A549 treated with AZD2906 at 1 μM for 4 hours (cell line): Measurements from ENCODE around the gene ZNF8. TPM values are rescaled to one million over a fixed set of nuclear protein-coding genes. Genes with fewer than 3 reads are reported as not detected.

Experiments
- total RNA-seq: library from RNA; stranded (reverse); fragments of 200-300 nt; extraction: Qiagen RNA extraction; gene quantifications from 5 replicates; pipeline ENCODE4 v1.2.3, GENCODE V29; 2022

Gene ZNF8
- total RNA-seq: 0.79 to 1.3 TPM (median 0.93 TPM) in 5 replicates

GRCh38 chr19:58278541-58279041 lies at the start of gene ZNF8:
ZNF8 (plus strand) TSS chr19:58278955; CDS start chr19:58279082, 127 bp downstream.

DNA sequence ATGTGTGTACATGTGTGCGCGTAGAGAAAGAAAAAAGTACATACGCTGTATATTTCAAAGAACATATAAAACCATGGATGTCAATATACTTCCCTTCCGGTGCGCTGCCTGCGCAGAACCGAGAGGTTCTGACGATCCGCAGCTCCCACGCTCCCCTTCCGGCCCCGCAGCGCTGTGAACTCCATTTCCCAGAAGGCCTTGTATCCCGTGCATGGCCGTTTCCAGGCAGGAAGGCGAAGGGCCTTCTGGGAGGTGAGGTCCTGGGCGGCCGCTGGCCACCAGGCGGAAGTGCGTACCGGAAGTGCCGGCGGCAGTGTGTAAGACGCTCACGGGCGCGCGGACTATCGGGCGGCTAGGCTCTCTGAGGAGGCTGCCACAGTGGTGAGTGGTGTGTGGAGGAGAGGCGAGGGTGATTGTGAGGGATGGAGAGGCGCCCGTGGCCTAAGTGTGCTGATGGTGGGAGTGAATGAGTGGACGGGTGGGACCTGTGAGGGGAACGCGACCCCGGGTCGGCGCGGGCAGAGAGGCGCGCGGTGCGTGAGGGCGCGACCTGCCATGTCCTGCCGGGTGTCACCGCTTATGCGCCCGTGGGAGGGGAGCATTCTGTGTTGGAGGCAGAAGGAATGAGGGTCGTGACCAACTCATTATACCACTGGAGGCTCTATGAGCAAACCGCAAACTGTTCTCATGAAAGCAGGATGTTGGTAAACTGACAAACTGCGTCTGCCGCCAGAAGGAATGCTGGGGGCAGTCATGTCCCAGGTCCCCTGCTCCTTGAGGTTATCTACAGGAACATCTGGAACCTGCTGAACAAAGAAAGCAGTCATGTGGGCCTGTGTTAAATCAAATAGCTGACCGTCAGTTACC lies 26.5 kb downstream of the ZNF8 start, which contains the start of gene ERVK3-1:
Gene ERVK3-1 (plus strand): TSS at position 313 of the 867 bp plus-strand sequence. CDS start 6,792 bp downstream, outside the sequence.

DNA sequence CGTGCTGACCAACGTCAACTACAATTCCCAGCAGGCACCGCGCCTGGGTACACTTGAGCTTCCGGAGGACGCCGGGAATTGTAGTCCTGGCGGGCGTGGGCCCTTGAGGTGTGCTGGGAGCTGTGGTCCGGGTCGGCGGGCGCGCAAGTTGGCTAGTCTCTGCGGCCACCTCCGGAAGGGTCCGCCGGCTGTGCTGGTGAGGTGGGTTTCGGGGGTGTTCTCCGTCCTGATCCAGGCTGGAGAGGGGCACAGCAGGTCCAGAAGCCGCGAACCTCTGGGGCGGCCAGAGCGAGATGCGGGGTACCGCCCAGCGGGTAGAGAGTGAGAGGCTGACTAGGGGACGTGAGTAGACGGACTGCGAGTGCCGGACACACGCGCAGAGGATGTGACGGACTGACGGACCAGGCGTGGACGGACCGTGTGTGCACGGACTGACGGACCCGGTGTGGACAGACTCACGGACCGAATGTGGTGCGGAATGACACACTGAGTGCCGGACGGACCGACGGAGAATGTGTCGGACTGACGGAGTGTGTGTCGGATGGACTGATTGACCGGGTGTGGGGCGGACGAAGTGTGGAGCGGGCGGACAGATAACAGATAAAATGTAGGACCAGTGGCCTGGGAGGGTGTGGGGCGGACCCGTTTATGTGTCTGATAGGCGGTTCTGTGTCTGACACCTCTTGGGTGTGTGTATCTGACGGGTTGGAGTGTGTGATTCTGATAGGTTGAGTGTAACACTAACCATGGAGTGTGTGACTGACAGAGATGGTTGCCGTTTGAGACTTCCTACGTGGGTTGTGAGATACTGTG lies 48.4 kb downstream of the ZNF8 start, which contains the start of gene ZSCAN22:
Gene ZSCAN22 (plus strand): TSS at position 81 of the 813 bp plus-strand sequence. CDS start 7,809 bp downstream, outside the sequence.

Other genes with a start within 250 kb of the ZNF8 start
- not detected in 5 replicates for gene ZSCAN1, start 244.9 kb upstream of the ZNF8 start, total RNA-seq
- not detected in 5 replicates for gene ZNF135, start 219.7 kb upstream of the ZNF8 start, total RNA-seq
- 1.9 to 3.5 TPM (median 2.1 TPM) in 5 replicates for gene ZSCAN18, start 180.7 kb upstream of the ZNF8 start, total RNA-seq
- 2.7 to 3.2 TPM (median 3.0 TPM) in 5 replicates for gene ZNF329, start 128.2 kb upstream of the ZNF8 start, total RNA-seq
- 12.7 to 13.3 TPM (median 13.2 TPM) in 5 replicates for gene ZNF274, start 95.9 kb upstream of the ZNF8 start, total RNA-seq
- 17.9 to 24.2 TPM (median 18.3 TPM) in 5 replicates for gene ZNF544, start 50.0 kb upstream of the ZNF8 start, total RNA-seq
- 89.5 to 102 TPM (median 92.6 TPM) in 5 replicates for gene ERVK3-1, start 26.4 kb downstream of the ZNF8 start, total RNA-seq
- gene ZSCAN22, start 48.0 kb downstream of the ZNF8 start, total RNA-seq: 2.2 to 2.7 TPM (median 2.6 TPM) in 5 replicates
- gene A1BG, start 74.5 kb downstream of the ZNF8 start, total RNA-seq: 8.5 to 15.2 TPM (median 13.9 TPM) in 5 replicates
- 0.82 to 1.3 TPM (median 1.2 TPM) in 5 replicates for gene ZNF497, start 83.8 kb downstream of the ZNF8 start, total RNA-seq
- gene ZNF837, start 102.1 kb downstream of the ZNF8 start, total RNA-seq: 1.1 to 1.9 TPM (median 1.4 TPM) in 5 replicates
- gene RPS5, start 108.3 kb downstream of the ZNF8 start, total RNA-seq: 2,252 to 2,656 TPM (median 2,538 TPM) in 5 replicates
- 0.13 to 0.19 TPM (median 0.16 TPM) in 4 of 5 replicates, not detected in the other for gene RNF225, start 116.7 kb downstream of the ZNF8 start, total RNA-seq
- 16.7 to 18.7 TPM (median 17.2 TPM) in 5 replicates for gene ZNF584, start 129.7 kb downstream of the ZNF8 start, total RNA-seq
- gene ZNF132, start 161.2 kb downstream of the ZNF8 start, total RNA-seq: 0.07 to 0.11 TPM (median 0.09 TPM) in 5 replicates
- 6.1 to 7.5 TPM (median 6.6 TPM) in 5 replicates for gene ZNF324B, start 172.7 kb downstream of the ZNF8 start, total RNA-seq
- 8.9 to 10.3 TPM (median 9.8 TPM) in 5 replicates for gene ZNF324, start 188.1 kb downstream of the ZNF8 start, total RNA-seq
- gene ZNF446, start 197.4 kb downstream of the ZNF8 start, total RNA-seq: 11.3 to 13.4 TPM (median 13.0 TPM) in 5 replicates
- 19.5 to 36.1 TPM (median 30.2 TPM) in 5 replicates for gene SLC27A5, start 233.0 kb downstream of the ZNF8 start, total RNA-seq
- 15.8 to 21.7 TPM (median 21.5 TPM) in 5 replicates for gene ZBTB45, start 240.9 kb downstream of the ZNF8 start, total RNA-seq